Renal cortex interstitium (tissue), 11 donors: ENCODE measurements around the gene ARL11. TPM values are rescaled to one million over a fixed set of nuclear protein-coding genes. Genes with fewer than 3 reads are reported as not detected.
A peak's percentile ranks its signal among the peaks of the same experiment; 100 is the strongest.
"Not testable (repeated sequence)": the region's sequence is repeated elsewhere in the genome, so short reads cannot be mapped to it uniquely, and the experiment has no call there.

Source experiments
- DNase-seq, 11 donors: peaks; one replicate each; pipeline ENCODE4 v3.0.0-alpha.2; 2013; ENCODE audit warnings: low read depth in 9 of 11, low spot score in 4 of 11; ENCODE audit errors: extremely low read depth in 1 of 11
- polyA plus RNA-seq, 3 donors: library from polyadenylated mRNA; unstranded; fragments of 120-200 nt; gene quantifications; one replicate each; pipeline ENCODE4 v1.2.1, GENCODE V29; 2013; ENCODE audit not compliant: insufficient read length in 3 of 3

ARL11 gene
- polyA plus RNA-seq, 3 donors, result 0.36 to 0.71 (median 0.36) TPM

- DNase-seq, result no peak
These were observed 19.5 kb upstream of the ARL11 start for GRCh38 chr13:49608651-49609331.

- DNase-seq, result no peak
These were observed 18.1 kb upstream of the ARL11 start for GRCh38 chr13:49610176-49610575.

GRCh38 chr13:49612042-49612441, 16.3 kb upstream of the ARL11 start:
- not testable (repeated sequence) for DNase-seq

GRCh38 chr13:49615836-49616675, 12.3 kb upstream of the ARL11 start:
- DNase-seq, result no peak

- no peak for DNase-seq
These were observed 11.6 kb upstream of the ARL11 start for GRCh38 chr13:49616676-49617065.

- DNase-seq, result no peak
These were observed 8.1 kb upstream of the ARL11 start for GRCh38 chr13:49620170-49620621.

GRCh38 chr13:49622174-49622946, 5.9 kb upstream of the ARL11 start:
- DNase-seq, result no peak

GRCh38 chr13:49624229-49624628, 4.1 kb upstream of the ARL11 start:
- DNase-seq, result no peak

GRCh38 chr13:49625392-49626079, 2.8 kb upstream of the ARL11 start:
- no peak for DNase-seq

- DNase-seq, result no peak
These were observed 1.1 kb downstream of the ARL11 start for GRCh38 chr13:49629196-49629938.

- DNase-seq, result no peak
These were observed 1.6 kb downstream of the ARL11 start for GRCh38 chr13:49629947-49630346.

- DNase-seq, result no peak
These were observed 2.3 kb downstream of the ARL11 start for GRCh38 chr13:49630580-49630979.

- no peak for DNase-seq
These were observed 3.8 kb downstream of the ARL11 start for GRCh38 chr13:49632156-49632555.

GRCh38 chr13:49633710-49634109, 5.4 kb downstream of the ARL11 start:
- DNase-seq, result no peak

- peak in 6 of 11 donors; percentile 22 to 55 (median 48) for DNase-seq
These were observed 7.5 kb downstream of the ARL11 start for GRCh38 chr13:49635599-49636433.

GRCh38 chr13:49636705-49637104, 8.4 kb downstream of the ARL11 start:
- no peak for DNase-seq

GRCh38 chr13:49638030-49638743, 9.9 kb downstream of the ARL11 start:
- DNase-seq, result no peak
